Measurements from ENCODE around the gene FLVCR2.
"Not testable (repeated sequence)": the region's sequence is repeated elsewhere in the genome, so short reads cannot be mapped to it uniquely, and the experiment has no call there.

DNA sequence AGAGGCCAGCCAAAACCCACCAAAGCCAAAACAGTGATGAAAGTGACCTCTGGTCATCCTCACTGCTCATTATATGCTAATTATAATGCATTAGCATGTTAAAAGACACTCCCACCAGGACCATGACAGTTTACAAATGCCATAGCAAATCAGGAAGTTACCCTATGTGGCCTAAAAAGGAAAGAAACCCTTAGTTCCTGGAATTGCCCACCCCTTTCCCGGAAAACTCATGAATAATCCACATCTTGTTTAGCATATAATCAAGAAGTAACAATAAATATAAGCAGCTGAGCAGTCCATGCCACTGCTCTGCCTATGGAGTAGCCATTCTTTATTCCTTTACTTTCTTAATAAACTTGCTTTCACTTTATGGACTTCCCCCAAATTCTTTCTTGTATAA lies 21.7 kb downstream of the FLVCR2 start:
- TF ChIP-seq EP300 (IDR thresholded peaks at IDR 0.05), result not testable (repeated sequence)
- TF ChIP-seq, protein P1, sequence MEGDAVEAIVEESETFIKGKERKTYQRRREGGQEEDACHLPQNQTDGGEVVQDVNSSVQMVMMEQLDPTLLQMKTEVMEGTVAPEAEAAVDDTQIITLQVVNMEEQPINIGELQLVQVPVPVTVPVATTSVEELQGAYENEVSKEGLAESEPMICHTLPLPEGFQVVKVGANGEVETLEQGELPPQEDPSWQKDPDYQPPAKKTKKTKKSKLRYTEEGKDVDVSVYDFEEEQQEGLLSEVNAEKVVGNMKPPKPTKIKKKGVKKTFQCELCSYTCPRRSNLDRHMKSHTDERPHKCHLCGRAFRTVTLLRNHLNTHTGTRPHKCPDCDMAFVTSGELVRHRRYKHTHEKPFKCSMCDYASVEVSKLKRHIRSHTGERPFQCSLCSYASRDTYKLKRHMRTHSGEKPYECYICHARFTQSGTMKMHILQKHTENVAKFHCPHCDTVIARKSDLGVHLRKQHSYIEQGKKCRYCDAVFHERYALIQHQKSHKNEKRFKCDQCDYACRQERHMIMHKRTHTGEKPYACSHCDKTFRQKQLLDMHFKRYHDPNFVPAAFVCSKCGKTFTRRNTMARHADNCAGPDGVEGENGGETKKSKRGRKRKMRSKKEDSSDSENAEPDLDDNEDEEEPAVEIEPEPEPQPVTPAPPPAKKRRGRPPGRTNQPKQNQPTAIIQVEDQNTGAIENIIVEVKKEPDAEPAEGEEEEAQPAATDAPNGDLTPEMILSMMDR (IDR thresholded peaks at IDR 0.05), result not testable (repeated sequence)
